ENCODE results near the gene TDRD1. TPM values are rescaled to one million over a fixed set of nuclear protein-coding genes. Genes with fewer than 3 reads are reported as not detected.

The TDRD1 gene
- total RNA-seq, 4 donors from 2014 or later, result 0.12 to 0.42 TPM; not detected in 2

- Histone ChIP-seq H3K4me1 (peaks cover 0 to 17% (median 0%) of the 10 kb centered on the region in 3 donors), H3K36me3 (no peaks in the 10 kb centered on the region), H3K27me3 (peaks cover 2% of the 10 kb centered on the region), H3K27ac (peak overlapping the region in 2 of 4 donors; percentile 2 to 34), H3K4me3 (no peak overlapping the region), H3K9me3 (no peaks in the 10 kb centered on the region)
- 36 to 54% methylated on average over 2 to 3 of the region's 3 CpGs for whole genome bisulfite sequencing, 2 donors (ENCODE audit: low coverage in 1 of 2)
- TF ChIP-seq CTCF (IDR thresholded peaks at IDR 0.05) (no peak), POLR2AphosphoS5 (IDR thresholded peaks at IDR 0.05) (no peak), EP300 (IDR thresholded peaks at IDR 0.05) (no peak)
- no peak for ATAC-seq
Measured at GRCh38 chr10:114257498-114257897, 78.3 kb downstream of the TDRD1 start.

DNA sequence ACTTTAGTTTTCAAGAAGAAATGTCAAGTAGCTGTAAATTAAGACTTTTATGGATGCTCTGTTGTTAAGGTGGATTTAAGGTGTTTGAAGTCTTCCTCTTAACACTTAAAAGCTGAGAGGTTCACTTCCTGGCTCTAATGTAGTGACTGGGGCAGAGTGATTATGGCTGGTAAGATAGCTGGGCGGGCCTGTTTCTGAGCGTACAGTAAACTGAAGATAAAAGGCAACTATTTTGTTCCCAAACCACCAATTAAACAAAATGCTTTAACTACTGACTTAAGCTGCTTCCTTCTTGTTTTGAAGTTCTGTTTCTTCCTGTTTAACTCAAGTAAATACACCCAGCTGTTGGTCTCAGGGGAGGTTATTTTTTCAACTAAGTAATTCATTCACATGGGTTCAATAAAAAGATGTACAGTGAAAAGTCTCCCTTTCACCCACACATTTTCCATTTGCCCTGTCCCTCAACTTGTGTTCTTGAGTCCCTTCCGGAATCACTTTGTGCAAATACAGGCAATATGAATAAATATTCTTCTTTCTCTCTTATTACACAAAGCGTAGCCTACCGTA, 79.2 kb downstream of the TDRD1 start:
- ATAC-seq, result no peak
- Histone ChIP-seq H3K4me3 (no peak overlapping the region), H3K27me3 (no peaks in the 10 kb centered on the region), H3K36me3 (no peaks in the 10 kb centered on the region), H3K9me3 (no peaks in the 10 kb centered on the region), H3K4me1 (peaks cover 0 to 17% (median 0%) of the 10 kb centered on the region in 3 donors), H3K27ac (peak overlapping the region in 1 of 4 donors; percentile 2)
- TF ChIP-seq POLR2A (IDR thresholded peaks at IDR 0.05) (no peak), POLR2AphosphoS5 (IDR thresholded peaks at IDR 0.05) (no peak)
- 47 to 73% methylated on average over 5 of the region's 5 CpGs for WGBS, 2 donors (ENCODE audit: low coverage in 1 of 2)

GRCh38 chr10:114259824-114260223, 80.7 kb downstream of the TDRD1 start:
- WGBS, 2 donors (ENCODE audit: low coverage in 1 of 2), result 55 to 74% methylated on average over 2 to 5 of the region's 10 CpGs
- TF ChIP-seq CTCF (IDR thresholded peaks at IDR 0.05), result no peak
- TF ChIP-seq POLR2AphosphoS5 (IDR thresholded peaks at IDR 0.05), result peak; percentile 69
- Histone ChIP-seq H3K9me3 (no peaks in the 10 kb centered on the region), H3K36me3 (no peaks in the 10 kb centered on the region), H3K27me3 (no peaks in the 10 kb centered on the region), H3K27ac (peak overlapping the region in 3 of 4 donors; percentile 25 to 56 (median 54)), H3K4me3 (no peak overlapping the region), H3K4me1 (peaks cover 0 to 17% (median 0%) of the 10 kb centered on the region in 3 donors)
- ATAC-seq, result peak; percentile 92

DNA sequence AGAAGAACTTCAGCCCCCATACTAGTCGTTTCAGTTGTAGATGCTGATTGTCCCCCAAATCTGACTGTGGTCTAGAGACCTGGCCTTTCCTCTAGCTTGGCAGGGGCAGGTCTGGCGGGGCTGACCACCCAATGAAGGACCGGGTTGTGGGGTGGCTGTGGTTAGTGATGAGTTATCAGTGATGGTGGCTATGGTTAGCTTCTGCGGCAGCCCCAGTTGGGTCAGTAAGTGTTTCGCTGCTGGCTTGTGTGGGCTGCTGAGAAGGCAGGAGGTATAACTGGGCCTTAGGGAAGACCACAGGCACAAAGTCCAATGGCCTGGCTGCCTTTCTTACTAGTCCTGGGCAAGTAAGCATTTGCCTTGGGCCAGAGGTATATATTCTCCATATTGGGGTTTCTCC, 81.2 kb downstream of the TDRD1 start:
- H3K27ac ChIP-seq, result peak overlapping the region in 3 of 4 donors; percentile 25 to 56 (median 54)
- no CpG with 5 or more reads among the region's 5 CpGs for WGBS, 2 donors (ENCODE audit: low coverage in 1 of 2)

GRCh38 chr10:114261076-114261475, 81.9 kb downstream of the TDRD1 start:
- peaks cover 0 to 19% (median 0%) of the 10 kb centered on the region in 3 donors for H3K4me1 ChIP-seq
- 49% methylated on average over 2 of the region's 2 CpGs; no CpG with 5 or more reads in 1 of the 2 donors for WGBS, 2 donors (ENCODE audit: low coverage in 1 of 2)
- H3K27me3 ChIP-seq, result no peaks in the 10 kb centered on the region
- no peak for TF ChIP-seq EP300 (IDR thresholded peaks at IDR 0.05)
- no peak for TF ChIP-seq POLR2A (IDR thresholded peaks at IDR 0.05)
- TF ChIP-seq CTCF (IDR thresholded peaks at IDR 0.05), result no peak
- no peak for TF ChIP-seq POLR2AphosphoS5 (IDR thresholded peaks at IDR 0.05)
- H3K4me3 ChIP-seq, result no peak overlapping the region
- no peaks in the 10 kb centered on the region for H3K9me3 ChIP-seq
- ATAC-seq, result no peak
- H3K36me3 ChIP-seq, result no peaks in the 10 kb centered on the region
- H3K27ac ChIP-seq, result peak overlapping the region in 2 of 4 donors; percentile 25 to 56

More for the DNA sequence above, 81.2 kb downstream of the TDRD1 start:
- H3K27me3 ChIP-seq, result no peaks in the 10 kb centered on the region
- TF ChIP-seq CTCF (IDR thresholded peaks at IDR 0.05), result no peak
- TF ChIP-seq POLR2A (IDR thresholded peaks at IDR 0.05), result no peak
- no peak for TF ChIP-seq POLR2AphosphoS5 (IDR thresholded peaks at IDR 0.05)
- TF ChIP-seq EP300 (IDR thresholded peaks at IDR 0.05), result no peak
- no peaks in the 10 kb centered on the region for H3K36me3 ChIP-seq
- no peak for ATAC-seq
- H3K9me3 ChIP-seq, result no peaks in the 10 kb centered on the region
- no peak overlapping the region for H3K4me3 ChIP-seq
- H3K4me1 ChIP-seq, result peaks cover 0 to 17% (median 0%) of the 10 kb centered on the region in 3 donors
